Measurements from ENCODE around the gene MEF2D.
A peak's percentile ranks its signal among the peaks of the same experiment; 100 is the strongest.

Gene MEF2D

GRCh38 chr1:156437037-156437867, 63.3 kb downstream of the MEF2D start:
- Histone ChIP-seq H3K27ac (no peak overlapping the region), H3K4me3 (no peak overlapping the region)

- no peak overlapping the region for H3K27ac ChIP-seq
- peak overlapping the region in 2 of 7 experiments; percentile 29 to 33 for H3K4me3 ChIP-seq
Observed at GRCh38 chr1:156436141-156437036, 64.2 kb downstream of the MEF2D start.

- no peak overlapping the region for H3K27ac ChIP-seq
- peak overlapping the region; percentile 10 to 33 (median 21) for H3K4me3 ChIP-seq
Observed at GRCh38 chr1:156435545-156436140, 64.9 kb downstream of the MEF2D start.

GRCh38 chr1:156434989-156435544, 65.5 kb downstream of the MEF2D start:
- Histone ChIP-seq H3K27ac (no peak overlapping the region), H3K4me3 (peak overlapping the region in 5 of 7 experiments; percentile 18 to 33 (median 23))

GRCh38 chr1:156433602-156434001, 67.0 kb downstream of the MEF2D start:
- Histone ChIP-seq H3K27ac (no peak overlapping the region), H3K4me3 (no peak overlapping the region)

- H3K4me3 ChIP-seq, result no peak overlapping the region
- H3K27ac ChIP-seq, result no peak overlapping the region
Observed at GRCh38 chr1:156433032-156433431, 67.5 kb downstream of the MEF2D start.

GRCh38 chr1:156432669-156433018, 67.9 kb downstream of the MEF2D start:
- H3K27ac ChIP-seq, result no peak overlapping the region
- H3K4me3 ChIP-seq, result no peak overlapping the region

- no peak overlapping the region for H3K27ac ChIP-seq
- H3K4me3 ChIP-seq, result no peak overlapping the region
Observed at GRCh38 chr1:156431769-156432668, 68.6 kb downstream of the MEF2D start.

- no peak overlapping the region for H3K4me3 ChIP-seq
- no peak overlapping the region for H3K27ac ChIP-seq
Observed at GRCh38 chr1:156431366-156431765, 69.2 kb downstream of the MEF2D start.

- H3K4me3 ChIP-seq, result no peak overlapping the region
- no peak overlapping the region for H3K27ac ChIP-seq
Observed at GRCh38 chr1:156430866-156431265, 69.7 kb downstream of the MEF2D start.

GRCh38 chr1:156430303-156430702, 70.3 kb downstream of the MEF2D start:
- no peak overlapping the region for H3K27ac ChIP-seq

GRCh38 chr1:156429313-156430060, 71.1 kb downstream of the MEF2D start:
- Histone ChIP-seq H3K4me3 (no peak overlapping the region), H3K27ac (no peak overlapping the region)

More at GRCh38 chr1:156430303-156430702, 70.3 kb downstream of the MEF2D start:
- H3K4me3 ChIP-seq, result no peak overlapping the region

- Histone ChIP-seq H3K4me3 (no peak overlapping the region), H3K27ac (no peak overlapping the region)
Observed at GRCh38 chr1:156428746-156429288, 71.8 kb downstream of the MEF2D start.

GRCh38 chr1:156427957-156428356, 72.6 kb downstream of the MEF2D start:
- Histone ChIP-seq H3K4me3 (no peak overlapping the region), H3K27ac (no peak overlapping the region)

- Histone ChIP-seq H3K4me3 (no peak overlapping the region), H3K27ac (no peak overlapping the region)
Observed at GRCh38 chr1:156425943-156426342, 74.6 kb downstream of the MEF2D start.

- no peak overlapping the region for H3K4me3 ChIP-seq
Observed at GRCh38 chr1:156424806-156425432, 75.7 kb downstream of the MEF2D start.

GRCh38 chr1:156423422-156424352, 76.9 kb downstream of the MEF2D start:
- Histone ChIP-seq H3K4me3 (no peak overlapping the region), H3K27ac (no peak overlapping the region)

More at GRCh38 chr1:156424806-156425432, 75.7 kb downstream of the MEF2D start:
- no peak overlapping the region for H3K27ac ChIP-seq

Measured in skin epidermis (tissue), 12 donors.